ENCODE data around the gene ELOB.

- no peak for TF ChIP-seq CTCF (tag by site-specific recombination; IDR thresholded peaks at IDR 0.05)
- TF ChIP-seq ZNF146 (tag by site-specific recombination; IDR thresholded peaks at IDR 0.05): no peak
- no peak for TF ChIP-seq ZBTB21 (tag by site-specific recombination; IDR thresholded peaks at IDR 0.05)
- no peak for TF ChIP-seq TRIM28 (IDR thresholded peaks at IDR 0.05; ENCODE audit: borderline replicate concordance, low read length)
- no peak for TF ChIP-seq ZNF133 (tag by site-specific recombination; IDR thresholded peaks at IDR 0.05)
- TF ChIP-seq ZNF48 (tag by site-specific recombination; IDR thresholded peaks at IDR 0.05): no peak
- TF ChIP-seq ZBTB49 (tag by site-specific recombination; IDR thresholded peaks at IDR 0.05; ENCODE audit: low read depth): no peak
- TF ChIP-seq ZNF274 (IDR thresholded peaks at IDR 0.05; ENCODE audit: low read length): no peak
- TF ChIP-seq ZNF274 (tag by site-specific recombination; IDR thresholded peaks at IDR 0.05; ENCODE audit: borderline replicate concordance): no peak
- no peak for TF ChIP-seq ZNF654 (tag by site-specific recombination; IDR thresholded peaks at IDR 0.05; ENCODE audit: low read depth)
These were observed 37.6 kb upstream of the ELOB start for GRCh38 chr16:2814551-2815298.
